Fibroblast of skin of left quadriceps (primary cell): ENCODE measurements around the gene FAM184A.
"Not testable (repeated sequence)": the region's sequence is repeated elsewhere in the genome, so short reads cannot be mapped to it uniquely, and the experiment has no call there.

ENCODE experiments used
- DNase-seq, 2 experiments: peaks; one replicate each; pipeline ENCODE4 v3.0.0-alpha.2; 2013; ENCODE audit warnings: low read depth in 2 of 2

FAM184A gene

DNA sequence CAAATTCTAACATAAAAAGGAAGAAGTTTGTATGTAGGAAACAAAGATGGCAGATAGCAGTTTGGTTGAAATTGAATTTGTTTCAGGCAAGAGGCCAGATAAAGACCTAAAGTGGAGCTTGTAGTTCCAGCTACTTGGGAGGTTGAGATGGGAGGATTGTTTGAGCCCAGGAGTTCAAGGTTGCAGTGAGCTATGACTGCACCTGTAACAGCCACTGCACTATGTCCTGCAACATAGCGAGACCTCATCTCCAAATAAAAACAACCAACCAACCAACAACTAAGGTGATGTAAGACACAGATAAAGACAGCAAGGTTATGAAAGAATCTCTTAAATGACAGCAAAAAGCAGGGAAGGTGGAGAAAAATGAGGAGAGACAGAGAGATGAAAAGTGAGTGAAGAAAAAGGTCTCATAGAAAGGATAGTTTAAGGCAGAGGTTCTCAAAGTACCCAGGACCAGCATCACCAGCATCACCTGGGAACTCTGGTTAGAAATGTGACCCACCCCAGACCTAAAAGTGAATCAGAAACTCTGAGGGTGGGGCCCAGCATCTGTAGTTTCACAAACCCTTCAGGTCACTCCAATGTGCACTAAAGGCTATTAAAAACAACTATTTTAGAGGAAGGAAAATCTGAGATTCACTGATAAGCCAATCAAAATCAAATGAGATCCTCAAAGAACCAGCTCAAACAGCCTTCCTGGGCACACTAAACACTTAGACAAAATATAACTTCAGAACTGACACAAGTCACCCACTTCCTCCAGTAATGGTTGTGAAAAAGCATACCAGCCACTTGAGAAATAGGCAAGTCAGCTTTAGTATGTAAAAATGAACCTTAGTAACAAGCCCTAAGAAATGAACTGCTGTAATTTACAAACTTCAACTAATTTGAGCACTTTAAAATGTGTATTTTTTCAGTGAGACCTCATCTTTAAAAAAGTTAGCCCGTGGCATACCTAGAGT lies 57.6 kb downstream of the FAM184A start:
- no peak for DNase-seq

DNA sequence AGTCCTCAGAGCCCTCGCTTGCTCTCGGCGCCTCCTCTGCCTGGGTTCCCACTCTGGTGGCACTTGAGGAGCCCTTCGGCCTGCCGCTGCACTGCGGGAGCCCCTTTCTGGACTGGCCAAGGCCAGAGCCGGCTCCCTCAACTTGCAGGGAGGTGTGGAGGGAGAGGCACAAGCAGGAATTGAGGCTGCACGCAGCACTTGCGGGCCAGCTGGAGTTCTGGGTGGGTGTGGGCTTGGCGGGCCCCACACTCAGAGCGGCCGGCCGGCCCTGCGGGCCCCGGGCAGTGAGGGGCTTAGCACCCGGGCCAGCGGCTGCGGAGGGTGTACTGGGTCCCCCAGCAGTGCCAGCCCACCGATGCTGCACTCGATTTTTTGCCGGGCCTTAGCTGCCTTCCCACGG lies 63.3 kb downstream of the FAM184A start:
- DNase-seq = not testable (repeated sequence)

DNA sequence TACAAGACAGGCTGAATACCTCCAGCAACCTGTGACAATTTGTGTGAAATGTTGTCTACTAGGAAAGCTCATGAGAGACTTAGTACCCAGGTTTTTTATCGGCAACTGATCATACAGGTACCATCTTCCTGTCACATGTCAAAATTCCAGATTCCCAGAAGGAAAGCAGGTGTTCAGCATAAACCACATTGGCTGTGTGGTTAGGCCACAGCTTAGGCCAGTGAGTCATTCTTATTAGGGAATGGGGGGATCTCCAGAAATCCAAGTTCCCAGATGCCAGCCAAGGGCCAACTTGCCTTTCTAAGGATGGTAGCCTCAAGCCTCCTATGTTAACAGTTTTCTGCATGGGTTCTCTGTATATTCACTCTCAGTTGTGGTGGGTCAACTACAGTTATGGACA lies 65.9 kb downstream of the FAM184A start:
- DNase-seq = no peak

DNA sequence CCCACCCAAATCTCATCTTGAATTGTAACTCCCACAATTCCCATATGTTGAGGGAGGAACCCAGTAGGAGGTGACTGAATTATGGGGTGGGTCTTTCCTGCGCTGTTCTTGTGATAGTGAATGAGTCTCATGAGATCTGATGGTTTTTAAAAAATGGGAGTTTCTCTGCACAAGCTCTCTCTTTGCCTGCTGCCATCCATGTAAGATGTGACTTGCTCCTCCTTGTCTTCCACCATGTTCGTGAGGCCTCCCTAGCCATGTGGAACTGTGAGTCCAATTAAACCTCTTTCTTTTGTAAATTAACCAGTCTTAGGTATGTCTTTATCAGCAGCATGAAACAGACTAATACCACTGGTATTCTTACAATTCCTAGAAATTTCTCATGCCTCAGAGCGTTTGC lies 69.2 kb downstream of the FAM184A start:
- not testable (repeated sequence) for DNase-seq

DNA sequence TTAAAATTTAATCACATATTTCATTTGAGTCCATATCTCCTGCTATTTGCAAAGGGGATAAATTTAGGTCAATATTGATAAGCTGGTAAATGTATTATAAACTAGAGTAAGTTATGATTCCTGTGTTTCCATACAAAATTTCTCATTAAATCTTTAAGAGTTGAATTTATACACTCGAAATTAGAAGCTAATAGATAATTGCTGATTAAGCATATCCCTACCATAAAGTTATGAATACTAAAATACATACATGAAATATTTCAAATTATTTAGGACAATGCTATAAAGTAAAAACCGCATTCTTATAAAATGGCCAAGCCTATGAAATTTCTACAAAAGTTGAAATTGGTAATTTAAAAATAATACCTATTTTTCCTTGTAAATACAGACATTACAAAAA lies 71.5 kb downstream of the FAM184A start:
- no peak for DNase-seq

DNA sequence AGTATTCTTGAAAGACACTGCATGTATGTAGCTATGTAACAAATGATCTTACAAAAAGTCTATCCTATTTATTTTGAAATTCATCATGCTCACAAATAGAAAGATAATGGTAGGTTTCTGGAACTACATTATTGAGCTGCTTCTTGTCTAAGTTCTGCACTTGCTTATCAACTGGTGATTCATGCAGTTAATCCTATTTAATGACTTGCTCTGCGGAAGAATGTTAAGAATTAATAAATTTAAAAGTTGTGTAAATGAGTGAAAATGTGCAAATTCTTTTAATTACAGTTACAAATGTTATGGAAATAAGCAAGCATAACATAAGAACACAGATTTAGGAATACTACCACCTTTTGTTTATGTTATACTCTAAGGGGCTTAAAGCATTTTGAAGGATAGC lies 76.4 kb downstream of the FAM184A start:
- no peak for DNase-seq

DNA sequence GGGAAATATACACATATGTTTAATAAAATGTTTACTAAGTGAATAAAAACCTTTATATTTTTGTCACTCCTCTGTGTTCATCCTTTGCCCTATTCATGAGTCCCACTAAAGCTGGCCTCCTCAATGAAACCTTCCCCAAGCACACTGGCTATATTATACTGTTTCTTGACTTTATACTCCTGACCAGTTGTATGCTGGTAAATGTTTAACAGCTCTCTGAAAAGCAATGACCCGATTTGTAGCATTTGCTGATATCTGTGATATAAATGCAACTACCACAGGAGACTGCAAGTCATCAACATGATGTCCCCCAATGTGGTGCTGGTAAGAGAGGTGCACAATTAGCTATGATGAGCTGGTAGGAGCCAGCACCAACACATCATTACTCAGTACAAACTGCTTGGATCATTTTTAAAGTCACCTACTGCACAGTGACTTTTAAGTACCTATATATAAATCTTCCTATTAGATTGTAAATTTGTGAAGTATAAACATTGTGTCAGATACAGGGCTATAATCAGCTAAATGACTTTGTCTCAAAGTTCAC lies 78.9 kb downstream of the FAM184A start:
- DNase-seq = no peak

DNA sequence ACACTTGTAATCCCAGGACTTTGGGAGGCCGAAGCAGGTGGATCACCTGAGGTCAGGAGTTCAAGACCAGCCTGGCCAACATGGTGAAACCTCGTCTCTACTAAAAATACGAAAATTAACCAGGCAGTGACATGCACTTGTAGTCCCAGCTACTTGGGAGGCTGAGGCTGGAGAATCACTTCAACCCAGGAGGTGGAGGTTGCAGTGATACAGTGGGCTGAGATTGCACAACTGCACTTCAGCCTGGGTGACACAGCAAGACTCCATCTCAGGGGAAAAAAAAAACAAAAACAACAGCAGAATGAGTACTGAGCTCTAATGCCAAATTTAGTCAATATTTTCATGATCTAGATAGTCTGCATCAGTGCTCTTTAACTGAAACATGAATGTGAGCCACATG lies 81.0 kb downstream of the FAM184A start:
- DNase-seq = not testable (repeated sequence)

DNA sequence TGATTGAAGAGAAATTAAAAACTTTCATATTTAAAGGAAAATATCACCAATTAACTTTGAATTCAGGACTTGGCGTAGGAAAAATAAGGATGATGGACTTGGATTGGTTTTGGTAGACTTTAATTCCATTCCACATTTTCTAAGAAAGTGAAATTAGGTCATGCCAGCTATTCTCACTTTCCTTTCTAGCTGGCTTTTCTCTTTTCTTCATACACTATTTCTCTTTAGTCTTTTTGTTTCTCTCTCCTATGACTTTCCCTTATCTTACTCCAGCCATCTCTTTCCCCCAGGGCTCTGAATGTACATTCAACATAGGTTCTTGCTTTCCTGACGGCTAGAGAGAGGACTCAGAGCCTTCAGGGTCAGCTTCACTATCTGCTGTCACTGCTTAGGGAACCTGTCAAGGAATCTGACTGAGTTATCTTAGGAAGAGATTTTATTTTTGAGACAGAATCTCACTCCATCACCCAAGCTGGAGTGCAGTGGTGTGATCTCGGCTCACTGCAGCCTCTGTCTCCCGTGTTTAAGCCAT lies 82.1 kb downstream of the FAM184A start:
- no peak for DNase-seq

DNA sequence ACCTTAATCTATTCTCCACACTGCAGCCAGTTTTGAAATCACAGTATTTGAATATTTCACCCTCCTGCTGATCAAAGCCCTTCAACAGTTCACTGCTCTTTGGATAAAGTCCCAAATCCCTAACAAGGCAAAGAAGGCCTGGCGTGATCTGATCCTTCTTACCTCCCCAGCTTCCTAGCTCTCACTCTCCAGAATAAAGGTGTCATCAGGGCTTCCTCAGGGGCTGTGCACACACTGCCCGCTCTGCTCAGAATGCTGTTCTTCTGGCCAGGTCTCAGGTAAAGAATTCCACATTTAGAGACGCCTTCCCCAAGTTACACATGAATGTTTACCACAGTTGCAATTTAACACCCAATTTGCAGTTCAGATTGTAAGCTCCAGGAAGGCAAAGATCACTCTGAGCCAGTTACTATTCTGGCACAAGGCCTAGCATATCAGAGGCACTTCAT lies 84.6 kb downstream of the FAM184A start:
- DNase-seq = no peak

DNA sequence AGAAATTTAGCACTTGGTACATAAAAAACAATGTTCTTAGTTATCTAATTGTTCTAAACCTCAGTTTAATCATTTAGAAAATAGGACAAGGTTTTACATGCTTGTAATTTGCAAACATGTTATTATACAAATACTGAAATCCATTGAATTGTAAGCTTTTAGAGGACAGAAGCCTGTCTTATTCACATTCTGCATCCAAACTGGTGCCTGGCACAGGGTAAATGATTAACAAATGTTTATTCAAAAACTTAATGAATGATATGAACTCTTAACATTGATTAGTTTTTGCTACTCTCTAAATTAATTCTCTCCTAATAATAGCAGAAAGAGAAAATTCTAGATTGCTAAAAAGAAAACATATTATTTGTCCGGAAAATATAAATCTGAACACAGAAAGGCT lies 85.1 kb downstream of the FAM184A start:
- no peak for DNase-seq

DNA sequence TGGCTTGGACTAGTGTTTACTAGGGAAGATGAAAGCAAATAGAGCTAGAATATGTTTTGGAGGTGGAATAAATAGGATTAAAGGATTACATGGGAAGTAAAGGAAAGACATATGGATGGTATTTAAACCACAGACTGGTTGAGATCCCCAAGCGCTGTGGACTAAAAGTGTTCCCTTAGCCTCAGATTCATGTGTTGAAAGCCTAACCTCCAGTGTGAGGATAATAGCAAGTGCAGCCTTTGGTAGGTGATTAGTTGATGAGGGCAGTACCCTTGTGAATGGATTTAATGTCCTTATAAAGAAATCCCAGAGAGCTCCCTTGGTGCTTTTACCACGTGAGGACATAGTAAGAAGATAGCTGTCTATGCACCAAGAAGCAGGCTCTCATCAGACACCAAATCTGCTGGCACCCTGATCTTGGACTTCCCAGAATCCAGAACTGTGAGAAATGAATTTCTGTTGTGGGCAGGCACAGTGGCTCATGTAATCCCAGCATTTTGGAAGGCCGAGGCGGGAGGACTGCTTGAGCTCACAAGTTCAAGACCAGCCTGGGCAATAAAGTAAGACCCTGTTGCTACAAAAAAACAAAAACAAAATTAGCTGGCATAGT lies 86.2 kb downstream of the FAM184A start:
- DNase-seq = no peak

DNA sequence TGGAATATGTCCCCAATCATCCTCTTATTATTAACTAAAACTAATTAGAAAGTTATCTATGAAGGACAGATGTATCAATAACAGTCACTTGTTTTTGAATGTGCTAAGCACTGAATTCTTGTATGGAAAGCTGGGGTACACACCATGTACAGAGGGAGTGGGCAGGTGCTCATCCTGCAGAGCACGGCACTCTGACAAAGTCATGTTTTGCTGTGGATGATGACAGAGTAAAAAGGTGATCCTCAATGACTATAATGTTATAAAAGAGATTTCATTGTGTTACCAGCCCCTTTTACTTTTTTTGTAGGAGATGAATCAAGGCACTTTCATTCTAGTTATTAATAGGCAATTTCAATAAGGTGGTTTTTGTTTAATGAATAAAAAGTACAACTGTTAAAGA lies 92.2 kb downstream of the FAM184A start:
- DNase-seq = no peak

DNA sequence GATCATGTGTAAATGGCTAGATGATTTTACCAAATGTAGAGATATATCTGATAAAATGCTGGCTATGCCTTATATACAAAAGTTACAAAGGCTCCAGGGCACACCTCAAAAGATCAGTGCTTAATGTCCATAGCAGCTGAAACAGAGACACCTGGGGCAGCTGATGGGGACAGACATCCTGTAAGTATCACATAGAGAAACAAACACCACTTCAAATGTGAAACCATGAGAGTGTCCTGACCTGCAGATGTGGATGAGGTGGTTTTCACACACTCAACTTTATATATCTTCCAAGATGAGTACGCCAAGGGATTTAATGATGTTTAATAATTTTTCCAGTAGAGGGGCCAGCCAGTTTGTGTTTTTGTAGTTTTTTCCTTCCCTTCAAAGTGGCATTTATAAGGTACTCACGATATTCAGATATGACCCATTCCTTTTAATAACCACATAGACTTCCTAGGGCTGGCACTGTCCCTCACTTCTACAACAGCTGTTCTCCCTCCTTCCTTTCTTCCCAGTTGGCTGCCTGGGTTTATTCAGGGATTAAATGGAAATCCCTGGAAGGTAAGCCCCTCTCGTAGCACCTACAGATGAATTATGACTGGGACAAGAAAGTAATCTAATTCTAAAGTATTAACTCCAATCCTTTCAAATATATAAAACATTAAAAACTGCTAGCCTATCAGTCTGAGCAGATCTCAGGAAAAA lies 93.2 kb downstream of the FAM184A start:
- no peak for DNase-seq

DNA sequence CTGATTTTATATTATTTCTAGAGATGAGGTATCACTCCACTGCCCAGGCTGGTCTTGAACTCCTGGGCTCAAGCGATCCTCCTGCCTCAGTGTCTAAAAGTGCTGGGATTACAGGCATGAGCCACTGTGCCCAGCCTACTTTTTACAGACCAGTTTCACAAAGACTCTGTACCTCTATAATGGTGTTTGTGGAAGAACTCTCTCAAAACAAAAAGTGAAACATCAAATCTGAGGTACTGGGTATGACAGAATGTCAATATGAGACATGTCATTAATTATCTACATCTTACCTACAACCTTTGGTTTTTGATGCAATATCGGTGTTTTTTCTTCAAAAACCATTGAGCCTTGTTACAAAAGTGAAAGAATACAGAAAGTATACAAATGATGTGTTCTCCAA lies 94.1 kb downstream of the FAM184A start:
- DNase-seq = no peak

DNA sequence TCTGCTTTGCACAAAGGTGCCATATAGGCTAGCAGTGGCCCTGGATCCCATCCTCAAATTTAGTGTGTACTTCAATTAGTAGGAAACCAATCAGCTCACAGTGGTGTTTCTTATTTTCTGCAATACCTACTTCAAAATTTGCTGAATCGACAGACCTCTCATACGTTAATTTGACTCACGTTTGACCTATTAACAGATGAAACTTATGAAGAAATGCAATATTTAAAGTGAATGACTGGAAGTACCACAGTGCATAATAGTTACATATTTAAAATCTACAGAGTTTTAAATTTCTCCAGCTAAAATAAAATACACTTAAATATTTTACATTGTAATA lies 95.9 kb downstream of the FAM184A start:
- no peak for DNase-seq

DNA sequence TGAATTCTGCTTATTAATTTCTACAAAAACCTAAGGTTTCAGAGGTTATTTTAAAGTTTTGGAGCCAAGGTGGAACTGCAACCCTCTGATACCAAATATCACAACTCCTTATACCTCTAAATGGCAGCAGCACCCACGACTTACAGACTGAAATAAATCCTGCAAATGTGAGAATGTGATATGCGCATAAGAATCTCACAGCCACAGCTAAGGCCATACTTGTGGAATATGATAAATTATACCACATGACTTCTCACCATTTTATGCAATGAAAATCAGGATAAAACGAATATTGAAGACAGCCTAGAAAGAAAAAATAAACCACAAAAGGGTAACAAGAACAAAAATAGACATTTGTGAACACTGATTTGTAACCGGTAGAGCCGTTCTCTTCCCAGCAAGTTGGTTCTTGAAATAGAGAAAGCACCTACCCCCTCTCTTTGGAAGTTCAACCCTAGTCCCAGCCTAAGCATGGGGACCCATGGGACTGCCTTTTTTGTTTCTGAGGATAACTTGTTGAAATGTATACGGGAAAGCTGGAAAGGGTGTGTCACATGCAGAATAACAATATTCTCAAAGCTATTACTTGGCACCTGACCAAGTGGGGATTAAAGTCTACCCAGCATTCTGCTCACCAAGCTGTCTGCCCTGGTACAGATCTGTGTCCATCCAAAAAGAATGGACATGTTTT lies 96.4 kb downstream of the FAM184A start:
- no peak for DNase-seq

DNA sequence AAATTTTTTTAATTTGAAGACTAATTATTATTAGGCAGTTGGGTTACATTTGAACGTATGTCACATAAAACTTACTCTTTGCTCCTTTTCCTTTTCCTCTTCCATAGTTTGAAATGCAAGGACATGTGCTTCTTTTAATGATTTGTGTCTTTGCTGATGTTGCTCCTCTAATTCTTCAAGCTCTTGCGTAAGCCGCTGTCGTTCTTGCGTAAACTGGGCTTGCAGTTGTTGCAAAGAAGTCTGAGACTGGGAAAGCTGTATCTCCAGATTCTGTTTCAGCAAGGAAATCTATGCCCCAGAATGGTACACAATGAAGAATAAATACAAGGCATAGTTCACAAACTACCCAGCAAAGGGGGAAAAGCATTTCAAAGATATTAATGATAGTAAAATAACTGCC lies 98.4 kb downstream of the FAM184A start:
- peak; percentile 18 to 20 for DNase-seq

DNA sequence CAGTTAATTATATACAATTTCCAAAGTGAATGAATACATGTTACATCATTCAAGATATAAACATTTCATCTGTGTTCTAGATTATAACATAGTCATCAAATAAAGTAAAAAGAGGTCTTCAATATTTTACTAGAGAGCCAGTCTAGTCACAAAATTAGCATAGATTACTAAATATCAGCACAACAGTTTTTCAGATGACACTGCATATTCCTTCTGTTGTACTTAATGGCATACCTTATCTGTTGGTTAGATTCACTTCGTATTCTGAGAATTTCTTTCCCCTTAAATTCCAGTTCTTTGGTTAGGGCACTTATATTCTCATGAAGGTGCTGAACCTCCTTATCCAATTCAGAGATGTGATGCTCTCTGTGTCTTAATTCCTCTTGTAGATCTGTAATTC lies 103.7 kb downstream of the FAM184A start:
- no peak for DNase-seq

DNA sequence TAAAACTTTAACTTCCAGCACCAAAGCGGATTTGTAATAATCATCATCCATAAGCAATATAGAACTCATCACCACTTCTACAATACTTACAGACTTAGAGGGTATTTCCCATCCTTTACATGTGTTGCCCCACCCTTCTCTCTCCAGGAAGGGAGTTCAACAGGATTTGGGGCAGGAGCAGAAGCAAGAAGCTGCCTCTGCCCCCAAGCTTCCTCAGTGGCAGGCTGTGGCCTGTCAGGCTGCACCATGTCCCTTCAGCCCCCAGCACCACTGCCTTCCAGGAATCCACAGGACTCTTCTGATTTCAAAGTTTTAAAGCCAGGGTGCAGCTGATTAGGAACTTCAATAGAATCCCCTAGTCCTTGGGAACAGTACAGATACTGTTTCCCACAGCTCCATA lies 106.8 kb downstream of the FAM184A start:
- no peak for DNase-seq

DNA sequence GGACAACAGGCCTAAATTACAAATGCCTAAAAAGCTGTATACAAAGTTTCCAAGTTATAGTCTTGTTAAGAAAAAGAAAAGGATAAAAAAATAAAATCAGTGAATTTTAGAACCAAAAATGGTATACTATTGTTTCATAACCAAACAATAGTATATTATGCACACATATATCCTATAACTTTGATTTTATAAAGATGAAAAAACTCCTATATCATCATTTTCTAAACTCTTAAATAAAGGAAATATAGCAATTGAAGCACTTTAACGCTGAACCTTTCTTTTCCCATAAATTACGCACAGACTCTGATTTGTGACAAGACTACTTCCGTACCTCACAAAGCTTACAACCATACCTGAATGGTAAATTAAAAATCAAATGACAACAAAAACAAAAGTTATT lies 107.6 kb downstream of the FAM184A start:
- DNase-seq = no peak

DNA sequence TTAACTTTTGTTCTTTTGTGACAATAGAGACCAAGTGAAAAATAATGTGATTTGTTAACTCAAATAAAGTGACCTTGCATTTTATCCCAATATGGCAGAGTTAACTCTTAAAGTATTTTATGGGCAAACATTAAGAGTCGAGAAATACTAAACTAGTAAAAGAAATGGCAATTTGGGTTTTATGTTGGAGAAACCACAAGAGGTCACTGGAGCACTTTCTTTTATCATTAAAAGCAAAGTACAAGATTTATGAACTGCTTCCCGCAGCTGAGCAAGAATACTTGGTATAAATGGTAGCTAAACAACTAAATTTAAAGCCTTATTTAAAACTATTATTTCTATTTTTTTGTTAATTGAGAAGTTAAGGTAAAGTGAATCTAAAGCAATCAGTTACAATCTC lies 110.0 kb downstream of the FAM184A start:
- no peak for DNase-seq
